Mesothelial cell of epicardium (in vitro differentiated cells): ENCODE data around the gene TRIM29. TPM values are rescaled to one million over a fixed set of nuclear protein-coding genes. Genes with fewer than 3 reads are reported as not detected.

Experiments
- DNase-seq, 2 experiments: peaks; one replicate each; pipeline ENCODE4 v3.0.0; 2021; ENCODE audit warnings: low spot score in 2 of 2; ENCODE audit not compliant: unreplicated experiment in 2 of 2
- H3K27ac Mint-ChIP-seq: 2 replicates; pipeline ENCODE4 v1.8.0; 2021; ENCODE audit warnings: mixed read lengths
- H3K27me3 Mint-ChIP-seq: 2 replicates; pipeline ENCODE4 v1.8.0; 2021; ENCODE audit warnings: low read depth, mixed read lengths
- H3K36me3 Mint-ChIP-seq: 2 replicates; pipeline ENCODE4 v1.8.0; 2021; ENCODE audit warnings: mixed read lengths
- H3K4me1 Mint-ChIP-seq: 2 replicates; pipeline ENCODE4 v1.8.0; 2021; ENCODE audit warnings: mixed read lengths
- H3K4me3 Mint-ChIP-seq: 2 replicates; pipeline ENCODE4 v1.8.0; 2021; ENCODE audit warnings: mild to moderate bottlenecking, moderate library complexity, mixed read lengths
- H3K9me3 Mint-ChIP-seq: 2 replicates; pipeline ENCODE4 v1.8.0; 2021; ENCODE audit warnings: mixed read lengths
- CTCF ChIP-seq: fragments of 200-600 bp; sonication (generic); IDR thresholded peaks from one replicate; pipeline ENCODE4 v1.5.0; 2021; ENCODE audit warnings: antibody characterized with exemption; ENCODE audit not compliant: unreplicated experiment
- total RNA-seq: library from RNA; stranded (reverse); gene quantifications from 3 replicates; pipeline ENCODE4 v1.2.1, GENCODE V29; 2021

TRIM29 gene
- total RNA-seq, 1 donor from 2014 or later = 7.9 TPM

DNA sequence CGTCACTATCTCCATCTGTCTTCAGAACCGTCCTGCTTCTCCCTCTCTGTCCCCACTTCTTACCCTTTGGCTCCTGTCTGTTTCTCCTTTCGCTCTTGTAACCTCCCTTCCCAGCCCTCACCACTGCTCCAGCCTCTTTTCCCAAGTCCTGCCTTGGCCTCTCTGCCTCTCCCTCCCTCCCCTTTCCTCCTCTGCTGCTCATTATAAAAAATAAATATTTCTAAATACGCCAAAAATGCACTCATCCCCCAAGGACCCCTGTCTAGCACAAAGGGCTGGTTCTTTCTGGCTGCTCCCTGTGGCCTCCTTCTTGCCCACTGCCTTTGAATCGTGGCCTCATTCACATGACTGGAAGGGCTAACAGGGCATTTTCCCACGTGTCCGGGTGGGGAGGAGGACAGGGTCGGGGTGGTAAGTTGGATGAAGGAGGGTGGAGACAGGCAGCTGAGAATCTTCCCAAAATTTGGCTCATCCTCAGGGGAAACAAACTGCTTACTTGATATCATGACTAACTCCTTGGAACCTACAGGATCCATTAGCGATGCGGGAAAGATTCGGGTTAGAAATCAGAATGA is 46.5 kb upstream of the TRIM29 start:
- Mint-ChIP-seq H3K9me3 (no peaks in the 10 kb centered on the region), H3K27me3 (peaks cover 1% of the 10 kb centered on the region), H3K4me3 (peak overlapping the region; percentile 15), H3K4me1 (peaks cover 59% of the 10 kb centered on the region), H3K36me3 (no peaks in the 10 kb centered on the region), H3K27ac (peak overlapping the region; percentile 53)
- no peak for DNase-seq
- no peak for TF ChIP-seq CTCF

DNA sequence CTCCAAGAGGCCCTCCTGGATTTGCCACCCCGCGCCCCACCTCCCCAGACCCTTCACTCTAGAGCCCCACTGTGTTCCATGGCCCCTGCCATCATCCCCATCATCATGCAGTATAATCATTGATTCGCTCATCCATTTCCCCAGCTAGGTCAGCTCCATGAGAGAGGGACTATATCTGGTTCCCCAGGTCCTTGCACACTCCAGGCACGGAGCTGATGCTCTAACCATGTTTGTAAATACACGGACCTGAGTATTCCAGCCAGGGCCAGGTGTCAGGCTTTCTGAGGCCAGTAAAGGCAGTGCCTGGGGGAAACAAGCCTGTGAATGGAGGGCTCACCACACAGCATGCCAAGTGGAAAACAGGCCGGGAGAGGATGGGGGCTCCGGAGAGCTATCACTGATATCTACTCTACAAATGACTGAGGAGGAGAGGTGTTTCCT is 45.8 kb upstream of the TRIM29 start:
- Mint-ChIP-seq H3K4me3 (no peak overlapping the region), H3K4me1 (peaks cover 65% of the 10 kb centered on the region), H3K9me3 (no peaks in the 10 kb centered on the region), H3K27ac (no peak overlapping the region), H3K27me3 (no peaks in the 10 kb centered on the region), H3K36me3 (no peaks in the 10 kb centered on the region)
- peak in 1 of 2 experiments; percentile 22 for DNase-seq
- no peak for TF ChIP-seq CTCF

DNA sequence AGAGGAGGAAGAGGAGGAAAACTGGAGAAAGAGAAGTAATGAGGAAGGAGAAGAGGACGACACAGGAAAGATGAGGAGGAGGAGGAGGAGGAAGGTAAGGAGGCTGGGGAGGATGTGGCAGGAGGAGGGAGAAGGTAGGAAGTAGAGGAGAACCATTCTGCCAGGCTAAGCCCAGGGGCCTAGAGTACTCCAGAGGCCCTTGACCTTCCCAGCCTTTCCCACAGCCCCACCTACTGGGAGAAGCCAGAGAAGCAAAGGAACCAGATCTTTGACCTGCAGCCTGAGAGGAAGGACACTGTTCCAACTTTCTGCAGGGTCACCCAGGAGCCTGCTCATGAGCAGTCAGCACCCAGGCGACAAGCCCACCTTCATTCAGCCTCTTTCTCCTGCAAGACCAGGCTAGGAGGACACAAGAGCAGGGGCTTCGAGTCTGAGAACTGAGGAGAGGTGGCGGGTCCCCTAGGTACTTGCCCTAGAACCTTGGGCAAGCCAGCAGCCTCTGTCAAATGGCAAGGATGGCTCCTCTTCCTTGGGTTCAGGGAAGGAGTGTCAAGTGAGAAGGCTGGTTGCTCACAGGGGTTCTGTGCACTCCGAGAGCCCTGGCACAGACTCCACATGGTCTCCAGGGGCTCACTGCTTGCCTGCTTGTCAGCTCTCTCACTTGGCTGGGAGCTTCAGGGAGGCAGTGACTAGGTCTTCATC is 45.0 kb upstream of the TRIM29 start:
- DNase-seq = peak in 1 of 2 experiments; percentile 29
- Mint-ChIP-seq H3K4me3 (no peak overlapping the region), H3K9me3 (no peaks in the 10 kb centered on the region), H3K27me3 (no peaks in the 10 kb centered on the region), H3K27ac (peak overlapping the region; percentile 52), H3K36me3 (no peaks in the 10 kb centered on the region), H3K4me1 (peaks cover 68% of the 10 kb centered on the region)
- TF ChIP-seq CTCF = no peak

DNA sequence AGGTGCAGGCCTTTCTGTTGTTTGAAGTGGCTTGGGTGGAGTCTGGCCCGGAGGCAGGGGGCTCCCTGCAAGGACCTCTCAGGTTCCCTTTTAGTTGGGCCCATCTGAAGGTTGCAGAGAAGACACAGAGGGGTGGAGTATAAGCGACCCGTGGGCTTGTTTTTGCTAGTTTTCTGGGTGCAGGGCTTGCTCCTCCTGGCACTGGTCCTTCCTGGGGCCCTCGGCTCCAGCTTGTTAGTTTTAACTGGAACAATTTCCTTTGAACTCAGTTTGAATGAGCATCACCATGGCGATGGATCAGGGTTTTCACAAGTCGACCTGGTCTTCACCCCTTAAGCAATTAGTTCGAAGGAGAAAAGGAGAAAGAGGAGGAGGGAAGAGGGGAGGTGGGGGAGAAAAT is 44.5 kb upstream of the TRIM29 start:
- Mint-ChIP-seq H3K9me3 (no peaks in the 10 kb centered on the region), H3K27me3 (no peaks in the 10 kb centered on the region)

DNA sequence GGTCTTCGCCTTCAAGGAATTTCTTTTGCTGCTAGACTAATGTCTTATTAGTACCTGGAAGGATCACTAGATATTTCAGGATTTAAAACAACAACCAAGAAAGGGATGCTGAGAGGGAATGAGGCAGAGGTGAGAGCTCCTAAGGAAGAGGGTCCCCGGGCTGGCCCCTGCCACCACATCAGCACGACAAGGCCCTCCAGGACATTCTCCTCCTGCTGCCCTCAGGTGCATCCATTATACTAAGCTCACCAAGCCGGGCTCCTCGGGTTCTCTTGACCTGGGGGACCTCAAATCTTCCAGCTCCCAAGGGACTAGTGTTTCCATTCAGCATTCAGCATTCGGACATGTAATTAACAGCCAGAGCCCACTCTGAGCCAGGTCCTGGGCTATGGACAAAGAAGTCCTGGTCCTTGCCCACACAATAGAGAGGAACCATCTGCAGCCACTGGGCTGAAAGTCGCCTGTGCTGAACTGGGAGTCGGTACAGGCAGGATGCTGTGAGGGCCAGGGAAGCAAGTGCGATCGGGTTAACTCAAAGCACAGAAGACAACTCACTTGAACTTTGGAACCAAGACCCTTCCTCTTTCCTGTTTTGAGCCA is 43.6 kb upstream of the TRIM29 start:
- peaks cover 4% of the 10 kb centered on the region for H3K27me3 Mint-ChIP-seq
- no peak overlapping the region for H3K27ac Mint-ChIP-seq
- H3K4me3 Mint-ChIP-seq = no peak overlapping the region
- TF ChIP-seq CTCF = no peak
- peak in 1 of 2 experiments; percentile 25 for DNase-seq
- H3K4me1 Mint-ChIP-seq = peaks cover 53% of the 10 kb centered on the region
- no peaks in the 10 kb centered on the region for H3K9me3 Mint-ChIP-seq
- H3K36me3 Mint-ChIP-seq = no peaks in the 10 kb centered on the region

More for the DNA sequence above, 44.5 kb upstream of the TRIM29 start:
- DNase-seq = peak in 1 of 2 experiments; percentile 29
- Mint-ChIP-seq H3K27ac (peak overlapping the region; percentile 52), H3K36me3 (no peaks in the 10 kb centered on the region), H3K4me1 (peaks cover 62% of the 10 kb centered on the region), H3K4me3 (no peak overlapping the region)
- TF ChIP-seq CTCF = no peak
